Measurements from ENCODE around the gene LGALS1. TPM values are rescaled to one million over a fixed set of nuclear protein-coding genes. Genes with fewer than 3 reads are reported as not detected.

LGALS1 gene
- total RNA-seq, 6 experiments from 2014 or later = 34.7 to 267 (median 141) TPM

GRCh38 chr22:37676736-37677492 lies 1.5 kb downstream of the LGALS1 start:
- peak overlapping the region; percentile 54 to 84 (median 84) for H3K27ac ChIP-seq
- TF ChIP-seq POLR2A (IDR thresholded peaks at IDR 0.05) = peak; percentile 52
- TF ChIP-seq CTCF (IDR thresholded peaks at IDR 0.05) = no peak
- H3K27me3 ChIP-seq = no peaks in the 10 kb centered on the region
- peak; percentile 83 to 89 (median 85) for DNase-seq
- no peaks in the 10 kb centered on the region for H3K9me3 ChIP-seq
- H3K4me1 ChIP-seq = peaks cover 0 to 30% (median 10%) of the 10 kb centered on the region in 4 donors
- peak overlapping the region; percentile 41 to 62 (median 58) for H3K4me3 ChIP-seq
- intact Hi-C loops (cut with DNase I) = loop anchor here in 1 of 2 donors (10.0 kb wide), 1 partner anchor 52 kb away; no protein-coding TSS in a partner anchor
- 4% methylated on average over 17 of the region's 42 CpGs for WGBS (ENCODE audit: insufficient coverage, low coverage, low lambda C conversion rate, missing lambda C conversion rate)
- no peaks in the 10 kb centered on the region for H3K36me3 ChIP-seq
- ATAC-seq = peak; percentile 48 to 67 (median 55)

GRCh38 chr22:37677493-37677974 lies 2.1 kb downstream of the LGALS1 start:
- Histone ChIP-seq H3K9me3 (no peaks in the 10 kb centered on the region), H3K27ac (peak overlapping the region in 2 of 3 donors; percentile 84), H3K36me3 (no peaks in the 10 kb centered on the region), H3K27me3 (no peaks in the 10 kb centered on the region), H3K4me3 (peak overlapping the region; percentile 41 to 62 (median 58)), H3K4me1 (peaks cover 0 to 30% (median 10%) of the 10 kb centered on the region in 4 donors)
- TF ChIP-seq CTCF (IDR thresholded peaks at IDR 0.05) = no peak
- TF ChIP-seq POLR2A (IDR thresholded peaks at IDR 0.05) = no peak
- ATAC-seq (no peak), DNase-seq (no peak)
- 49% methylated on average over 14 of the region's 15 CpGs for WGBS (ENCODE audit: insufficient coverage, low coverage, low lambda C conversion rate, missing lambda C conversion rate)
- intact Hi-C loops (cut with DNase I) = loop anchor here in 1 of 2 donors (10.0 kb wide), 1 partner anchor 53 kb away; no protein-coding TSS in a partner anchor

GRCh38 chr22:37678372-37678771 lies 2.9 kb downstream of the LGALS1 start:
- no CpG with 5 or more reads among the region's 18 CpGs for WGBS (ENCODE audit: insufficient coverage, low coverage, low lambda C conversion rate, missing lambda C conversion rate)
- H3K9me3 ChIP-seq = no peaks in the 10 kb centered on the region
- H3K36me3 ChIP-seq = no peaks in the 10 kb centered on the region
- H3K4me1 ChIP-seq = peaks cover 0 to 30% (median 10%) of the 10 kb centered on the region in 4 donors
- H3K4me3 ChIP-seq = no peak overlapping the region
- H3K27me3 ChIP-seq = no peaks in the 10 kb centered on the region
- TF ChIP-seq CTCF (IDR thresholded peaks at IDR 0.05) (no peak), POLR2A (IDR thresholded peaks at IDR 0.05) (no peak)
- no peak overlapping the region for H3K27ac ChIP-seq
- intact Hi-C loops (cut with DNase I) = loop anchor here in 1 of 2 donors (10.0 kb wide), 1 partner anchor 54 kb away; no protein-coding TSS in a partner anchor
- ATAC-seq (no peak), DNase-seq (no peak)

- TF ChIP-seq POLR2A (IDR thresholded peaks at IDR 0.05) (no peak), CTCF (IDR thresholded peaks at IDR 0.05) (no peak)
- DNase-seq (no peak), ATAC-seq (no peak)
- no peak overlapping the region for H3K27ac ChIP-seq
- H3K4me3 ChIP-seq = no peak overlapping the region
- no peaks in the 10 kb centered on the region for H3K27me3 ChIP-seq
- intact Hi-C loops (cut with DNase I) = loop anchor here (5.0 to 10.0 kb wide), 3 partner anchors 37 to 55 kb away; no protein-coding TSS in a partner anchor
- 82% methylated on average over 4 of the region's 8 CpGs for WGBS (ENCODE audit: insufficient coverage, low coverage, low lambda C conversion rate, missing lambda C conversion rate)
- peaks cover 0 to 33% (median 9%) of the 10 kb centered on the region in 4 donors for H3K4me1 ChIP-seq
- no peaks in the 10 kb centered on the region for H3K9me3 ChIP-seq
- no peaks in the 10 kb centered on the region for H3K36me3 ChIP-seq
These were observed 4.2 kb downstream of the LGALS1 start for GRCh38 chr22:37679670-37680069.

Data from right lobe of liver (tissue), 6 donors.